ENCODE data around the gene SEC16B. TPM values are rescaled to one million over a fixed set of nuclear protein-coding genes. Genes with fewer than 3 reads are reported as not detected.

The SEC16B gene
- total RNA-seq, 4 donors from 2014 or later, result 0.47 to 2.3 (median 1.3) TPM

- Histone ChIP-seq H3K4me3 (no peak overlapping the region), H3K9me3 (no peaks in the 10 kb centered on the region), H3K27ac (no peak overlapping the region), H3K4me1 (no peaks in the 10 kb centered on the region), H3K36me3 (peaks cover 0 to 36% of the 10 kb centered on the region in 2 donors), H3K27me3 (no peaks in the 10 kb centered on the region)
- in situ Hi-C loops (cut with MboI; ENCODE audit: low sequenced_read_pairs in 4 of 4) (loop anchor here in 3 of 4 donors (25.0 kb wide), 2 partner anchors 692 to 1042 kb away; no protein-coding TSS in a partner anchor), intact Hi-C loops (cut with DNase I; ENCODE audit: low total_unique reads) (no loop called here)
- DNase-seq, result no peak
- no peak for TF ChIP-seq POLR2A (IDR thresholded peaks at IDR 0.05)
- TF ChIP-seq CTCF (IDR thresholded peaks at IDR 0.05 in 4 of 5, conservative IDR thresholded peaks at IDR 0.05 in 1 of 5), result no peak
- ATAC-seq, result no peak
Observed at GRCh38 chr1:177928952-177929351, 40.9 kb downstream of the SEC16B start.

GRCh38 chr1:177928194-177928593 is 41.7 kb downstream of the SEC16B start:
- no peak for TF ChIP-seq POLR2A (IDR thresholded peaks at IDR 0.05)
- no peak for TF ChIP-seq CTCF (IDR thresholded peaks at IDR 0.05 in 4 of 5, conservative IDR thresholded peaks at IDR 0.05 in 1 of 5)
- H3K4me3 ChIP-seq, result no peak overlapping the region
- H3K27ac ChIP-seq, result no peak overlapping the region
- ATAC-seq, result no peak
- H3K27me3 ChIP-seq, result no peaks in the 10 kb centered on the region
- peaks cover 0 to 33% of the 10 kb centered on the region in 2 donors for H3K36me3 ChIP-seq
- H3K4me1 ChIP-seq, result no peaks in the 10 kb centered on the region
- no peaks in the 10 kb centered on the region for H3K9me3 ChIP-seq
- in situ Hi-C loops (cut with MboI; ENCODE audit: low sequenced_read_pairs in 4 of 4), result loop anchor here in 3 of 4 donors (25.0 kb wide), 2 partner anchors 691 to 1041 kb away; no protein-coding TSS in a partner anchor
- intact Hi-C loops (cut with DNase I; ENCODE audit: low total_unique reads), result no loop called here
- no peak for DNase-seq

GRCh38 chr1:177927021-177927596 is 42.7 kb downstream of the SEC16B start:
- Histone ChIP-seq H3K4me1 (no peaks in the 10 kb centered on the region), H3K4me3 (no peak overlapping the region), H3K27ac (no peak overlapping the region), H3K27me3 (no peaks in the 10 kb centered on the region), H3K36me3 (peaks cover 0 to 22% of the 10 kb centered on the region in 2 donors), H3K9me3 (no peaks in the 10 kb centered on the region)
- no peak for TF ChIP-seq CTCF (IDR thresholded peaks at IDR 0.05 in 4 of 5, conservative IDR thresholded peaks at IDR 0.05 in 1 of 5)
- no peak for TF ChIP-seq POLR2A (IDR thresholded peaks at IDR 0.05)
- ATAC-seq (no peak), DNase-seq (no peak)
- in situ Hi-C loops (cut with MboI; ENCODE audit: low sequenced_read_pairs in 4 of 4) (loop anchor here in 3 of 4 donors (25.0 kb wide), 2 partner anchors 690 to 1040 kb away; no protein-coding TSS in a partner anchor), intact Hi-C loops (cut with DNase I; ENCODE audit: low total_unique reads) (no loop called here)

GRCh38 chr1:177926201-177926600 is 43.7 kb downstream of the SEC16B start:
- intact Hi-C loops (cut with DNase I; ENCODE audit: low total_unique reads) (no loop called here), in situ Hi-C loops (cut with MboI; ENCODE audit: low sequenced_read_pairs in 4 of 4) (loop anchor here in 3 of 4 donors (25.0 kb wide), 2 partner anchors 689 to 1039 kb away; no protein-coding TSS in a partner anchor)
- no peak for TF ChIP-seq POLR2A (IDR thresholded peaks at IDR 0.05)
- no peak for TF ChIP-seq CTCF (IDR thresholded peaks at IDR 0.05 in 4 of 5, conservative IDR thresholded peaks at IDR 0.05 in 1 of 5)
- no peak overlapping the region for H3K4me3 ChIP-seq
- no peaks in the 10 kb centered on the region for H3K9me3 ChIP-seq
- H3K27ac ChIP-seq, result no peak overlapping the region
- peaks cover 0 to 18% of the 10 kb centered on the region in 2 donors for H3K36me3 ChIP-seq
- no peak for DNase-seq
- no peaks in the 10 kb centered on the region for H3K27me3 ChIP-seq
- no peaks in the 10 kb centered on the region for H3K4me1 ChIP-seq
- ATAC-seq, result no peak

All from gastrocnemius medialis (tissue), 4 donors.